ENCODE data around the gene PKP4. TPM values are rescaled to one million over a fixed set of nuclear protein-coding genes. Genes with fewer than 3 reads are reported as not detected.

The PKP4 gene
- total and polyA plus RNA-seq, 2 donors from 2014 or later, result 120 to 243 TPM

DNA sequence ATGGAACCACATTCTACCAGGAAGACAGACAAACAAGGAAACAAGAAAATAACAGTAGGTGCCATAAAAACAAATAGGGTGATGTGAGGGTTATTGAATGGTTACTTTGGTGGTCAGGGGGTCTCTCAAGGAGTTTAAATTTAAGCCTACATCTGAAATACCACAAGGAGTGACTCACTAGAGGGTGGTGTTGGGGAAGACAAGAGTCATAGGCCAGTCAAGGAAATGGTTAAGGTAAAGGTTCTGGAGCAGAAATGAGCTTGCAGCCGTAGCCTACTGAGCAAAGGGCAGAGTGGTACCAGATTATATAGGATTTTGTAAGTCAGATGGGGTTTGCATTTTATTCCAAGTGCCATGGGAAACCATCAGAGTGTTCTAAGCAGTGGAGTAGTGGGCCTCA lies 202.7 kb downstream of the PKP4 start:
- Histone ChIP-seq H3K4me1 (ENCODE audit: control insufficient read depth in 2 of 3, insufficient read depth in 2 of 3, low read depth in 1 of 3, low read length in 3 of 3) (no peaks in the 10 kb centered on the region), H3K36me3 (ENCODE audit: control insufficient read depth in 2 of 3, insufficient read depth in 3 of 3, low read length in 3 of 3) (peaks cover 2 to 58% (median 36%) of the 10 kb centered on the region in 3 donors), H3K27me3 (ENCODE audit: control insufficient read depth, insufficient read depth, low read length) (no peaks in the 10 kb centered on the region), H3K9me3 (ENCODE audit: control insufficient read depth in 2 of 3, insufficient read depth in 1 of 3, low read length in 3 of 3) (no peaks in the 10 kb centered on the region), H3K9ac (ENCODE audit: low read length in 3 of 3) (no peak overlapping the region), H3K4me3 (ENCODE audit: low read length in 3 of 3) (no peak overlapping the region), H3K27ac (ENCODE audit: low read depth in 2 of 2, low read length in 2 of 2) (no peak overlapping the region)
- intact Hi-C loops (cut with DNase I), result no loop called here
- DNase-seq, result no peak
- no peak for FAIRE-seq
- no peak for TF ChIP-seq CTCF (IDR thresholded peaks at IDR 0.05; ENCODE audit: borderline replicate concordance, extremely low read depth, insufficient read depth)

GRCh38 chr2:158661231-158661630 lies 204.5 kb downstream of the PKP4 start:
- no peak for TF ChIP-seq CTCF (IDR thresholded peaks at IDR 0.05; ENCODE audit: borderline replicate concordance, extremely low read depth, insufficient read depth)
- no peaks in the 10 kb centered on the region for H3K4me1 ChIP-seq (ENCODE audit: control insufficient read depth in 2 of 3, insufficient read depth in 2 of 3, low read depth in 1 of 3, low read length in 3 of 3)
- H3K27me3 ChIP-seq (ENCODE audit: control insufficient read depth, insufficient read depth, low read length), result no peaks in the 10 kb centered on the region
- no peaks in the 10 kb centered on the region for H3K9me3 ChIP-seq (ENCODE audit: control insufficient read depth in 2 of 3, insufficient read depth in 1 of 3, low read length in 3 of 3)
- DNase-seq, result no peak
- H3K9ac ChIP-seq (ENCODE audit: low read length in 3 of 3), result no peak overlapping the region
- FAIRE-seq, result no peak
- H3K4me3 ChIP-seq (ENCODE audit: low read length in 3 of 3), result no peak overlapping the region
- intact Hi-C loops (cut with DNase I), result no loop called here
- no peak overlapping the region for H3K27ac ChIP-seq (ENCODE audit: low read depth in 2 of 2, low read length in 2 of 2)
- H3K36me3 ChIP-seq (ENCODE audit: control insufficient read depth in 2 of 3, insufficient read depth in 3 of 3, low read length in 3 of 3), result peaks cover 2 to 57% (median 35%) of the 10 kb centered on the region in 3 donors

GRCh38 chr2:158662421-158662820 lies 205.7 kb downstream of the PKP4 start:
- FAIRE-seq (no peak), DNase-seq (no peak)
- Histone ChIP-seq H3K36me3 (ENCODE audit: control insufficient read depth in 2 of 3, insufficient read depth in 3 of 3, low read length in 3 of 3) (peaks cover 2 to 62% (median 39%) of the 10 kb centered on the region in 3 donors), H3K9ac (ENCODE audit: low read length in 3 of 3) (no peak overlapping the region), H3K27me3 (ENCODE audit: control insufficient read depth, insufficient read depth, low read length) (no peaks in the 10 kb centered on the region), H3K4me1 (ENCODE audit: control insufficient read depth in 2 of 3, insufficient read depth in 2 of 3, low read depth in 1 of 3, low read length in 3 of 3) (peaks cover 0 to 5% (median 0%) of the 10 kb centered on the region in 3 donors), H3K4me3 (ENCODE audit: low read length in 3 of 3) (no peak overlapping the region), H3K27ac (ENCODE audit: low read depth in 2 of 2, low read length in 2 of 2) (no peak overlapping the region), H3K9me3 (ENCODE audit: control insufficient read depth in 2 of 3, insufficient read depth in 1 of 3, low read length in 3 of 3) (no peaks in the 10 kb centered on the region)
- intact Hi-C loops (cut with DNase I), result no loop called here
- TF ChIP-seq CTCF (IDR thresholded peaks at IDR 0.05; ENCODE audit: borderline replicate concordance, extremely low read depth, insufficient read depth), result no peak

- peaks cover 2 to 66% (median 47%) of the 10 kb centered on the region in 3 donors for H3K36me3 ChIP-seq (ENCODE audit: control insufficient read depth in 2 of 3, insufficient read depth in 3 of 3, low read length in 3 of 3)
- no peaks in the 10 kb centered on the region for H3K27me3 ChIP-seq (ENCODE audit: control insufficient read depth, insufficient read depth, low read length)
- DNase-seq, result no peak
- no peak for TF ChIP-seq CTCF (IDR thresholded peaks at IDR 0.05; ENCODE audit: borderline replicate concordance, extremely low read depth, insufficient read depth)
- H3K4me3 ChIP-seq (ENCODE audit: low read length in 3 of 3), result no peak overlapping the region
- H3K9me3 ChIP-seq (ENCODE audit: control insufficient read depth in 2 of 3, insufficient read depth in 1 of 3, low read length in 3 of 3), result no peaks in the 10 kb centered on the region
- intact Hi-C loops (cut with DNase I), result no loop called here
- no peak for FAIRE-seq
- peaks cover 0 to 5% (median 0%) of the 10 kb centered on the region in 3 donors for H3K4me1 ChIP-seq (ENCODE audit: control insufficient read depth in 2 of 3, insufficient read depth in 2 of 3, low read depth in 1 of 3, low read length in 3 of 3)
- no peak overlapping the region for H3K9ac ChIP-seq (ENCODE audit: low read length in 3 of 3)
- no peak overlapping the region for H3K27ac ChIP-seq (ENCODE audit: low read depth in 2 of 2, low read length in 2 of 2)
These were observed 207.0 kb downstream of the PKP4 start for GRCh38 chr2:158663796-158664195.
